ENCODE data around the gene GUCA2A. TPM values are rescaled to one million over a fixed set of nuclear protein-coding genes. Genes with fewer than 3 reads are reported as not detected.

Gene GUCA2A
- total RNA-seq, 1 donor from 2014 or later, result not detected

DNA sequence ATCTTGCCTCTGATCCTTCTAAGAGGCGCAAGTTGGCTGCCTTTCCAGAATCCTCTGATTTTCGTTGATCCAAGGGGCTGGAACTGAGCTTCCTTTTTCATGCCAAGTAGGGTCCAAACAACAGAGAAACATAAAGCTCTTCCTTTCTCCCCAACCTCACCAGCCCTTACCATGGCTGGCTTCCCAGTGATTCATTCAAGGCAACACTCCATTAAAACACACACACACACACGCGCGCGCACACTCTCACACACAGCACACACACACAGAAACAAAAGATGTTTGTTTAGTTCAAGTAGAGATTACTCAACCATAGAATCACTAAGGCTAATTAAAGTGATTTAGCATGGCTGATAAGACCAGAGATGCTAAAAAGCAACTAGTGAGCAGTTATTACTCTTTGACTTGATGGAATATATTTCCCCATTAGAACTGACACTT is 13.0 kb upstream of the GUCA2A start:
- Mint-ChIP-seq H3K9me3 (ENCODE audit: low read depth) (no peaks in the 10 kb centered on the region), H3K27ac (no peak overlapping the region), H3K36me3 (ENCODE audit: insufficient read depth) (peaks cover 2% of the 10 kb centered on the region), H3K4me3 (ENCODE audit: low read depth) (no peak overlapping the region), H3K4me1 (ENCODE audit: low read depth) (peaks cover 13% of the 10 kb centered on the region), H3K27me3 (no peaks in the 10 kb centered on the region)
- no peak for DNase-seq (ENCODE audit: low spot score, unreplicated experiment)
- TF ChIP-seq, protein P1, sequence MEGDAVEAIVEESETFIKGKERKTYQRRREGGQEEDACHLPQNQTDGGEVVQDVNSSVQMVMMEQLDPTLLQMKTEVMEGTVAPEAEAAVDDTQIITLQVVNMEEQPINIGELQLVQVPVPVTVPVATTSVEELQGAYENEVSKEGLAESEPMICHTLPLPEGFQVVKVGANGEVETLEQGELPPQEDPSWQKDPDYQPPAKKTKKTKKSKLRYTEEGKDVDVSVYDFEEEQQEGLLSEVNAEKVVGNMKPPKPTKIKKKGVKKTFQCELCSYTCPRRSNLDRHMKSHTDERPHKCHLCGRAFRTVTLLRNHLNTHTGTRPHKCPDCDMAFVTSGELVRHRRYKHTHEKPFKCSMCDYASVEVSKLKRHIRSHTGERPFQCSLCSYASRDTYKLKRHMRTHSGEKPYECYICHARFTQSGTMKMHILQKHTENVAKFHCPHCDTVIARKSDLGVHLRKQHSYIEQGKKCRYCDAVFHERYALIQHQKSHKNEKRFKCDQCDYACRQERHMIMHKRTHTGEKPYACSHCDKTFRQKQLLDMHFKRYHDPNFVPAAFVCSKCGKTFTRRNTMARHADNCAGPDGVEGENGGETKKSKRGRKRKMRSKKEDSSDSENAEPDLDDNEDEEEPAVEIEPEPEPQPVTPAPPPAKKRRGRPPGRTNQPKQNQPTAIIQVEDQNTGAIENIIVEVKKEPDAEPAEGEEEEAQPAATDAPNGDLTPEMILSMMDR (IDR thresholded peaks at IDR 0.05; ENCODE audit: unreplicated experiment), result no peak

DNA sequence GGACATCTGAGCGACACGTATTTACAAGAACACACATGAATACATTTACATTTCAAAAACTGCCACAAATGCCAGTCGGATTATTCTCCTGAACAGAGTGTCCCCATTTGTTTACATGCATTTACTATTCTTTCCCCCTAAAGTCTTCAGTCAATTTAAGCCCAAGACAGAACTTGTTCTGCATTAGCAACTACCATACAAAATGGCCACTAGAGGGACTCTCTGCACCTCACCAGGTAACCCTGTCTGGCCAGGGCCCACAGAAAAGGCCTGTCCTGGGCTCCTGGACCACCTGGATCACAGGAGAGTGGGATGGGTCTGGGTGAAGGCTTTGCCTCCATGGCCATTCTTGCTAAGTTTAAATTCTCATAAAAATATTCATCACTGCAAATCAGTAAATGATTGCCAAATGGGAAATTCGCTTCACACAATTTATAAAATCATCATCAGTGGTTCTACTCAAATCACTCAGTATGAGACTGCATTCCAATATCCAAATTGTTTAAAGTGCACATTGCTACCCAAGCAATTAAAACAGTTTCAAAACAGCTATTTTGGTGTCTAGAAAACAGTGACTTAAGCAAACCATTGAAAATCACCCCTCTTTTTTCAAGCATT is 12.5 kb upstream of the GUCA2A start:
- Mint-ChIP-seq H3K36me3 (ENCODE audit: insufficient read depth) (peaks cover 2% of the 10 kb centered on the region), H3K4me3 (ENCODE audit: low read depth) (no peak overlapping the region), H3K27ac (no peak overlapping the region), H3K9me3 (ENCODE audit: low read depth) (no peaks in the 10 kb centered on the region), H3K27me3 (no peaks in the 10 kb centered on the region), H3K4me1 (ENCODE audit: low read depth) (peaks cover 13% of the 10 kb centered on the region)
- TF ChIP-seq, protein P1 (IDR thresholded peaks at IDR 0.05; ENCODE audit: unreplicated experiment), result peak; percentile 89
- DNase-seq (ENCODE audit: low spot score, unreplicated experiment), result no peak

GRCh38 chr1:42175314-42176054 is 10.9 kb upstream of the GUCA2A start:
- H3K4me3 Mint-ChIP-seq (ENCODE audit: low read depth), result no peak overlapping the region
- H3K9me3 Mint-ChIP-seq (ENCODE audit: low read depth), result no peaks in the 10 kb centered on the region
- no peaks in the 10 kb centered on the region for H3K27me3 Mint-ChIP-seq
- H3K27ac Mint-ChIP-seq, result no peak overlapping the region
- no peak for DNase-seq (ENCODE audit: low spot score, unreplicated experiment)
- H3K36me3 Mint-ChIP-seq (ENCODE audit: insufficient read depth), result peaks cover 2% of the 10 kb centered on the region
- peaks cover 13% of the 10 kb centered on the region for H3K4me1 Mint-ChIP-seq (ENCODE audit: low read depth)
- TF ChIP-seq, protein P1 (IDR thresholded peaks at IDR 0.05; ENCODE audit: unreplicated experiment), result no peak

GRCh38 chr1:42173961-42174735 is 9.6 kb upstream of the GUCA2A start:
- Mint-ChIP-seq H3K4me1 (ENCODE audit: low read depth) (peaks cover 13% of the 10 kb centered on the region), H3K27ac (peak overlapping the region; percentile 12), H3K4me3 (ENCODE audit: low read depth) (no peak overlapping the region), H3K9me3 (ENCODE audit: low read depth) (no peaks in the 10 kb centered on the region), H3K36me3 (ENCODE audit: insufficient read depth) (peaks cover 2% of the 10 kb centered on the region), H3K27me3 (no peaks in the 10 kb centered on the region)
- no peak for DNase-seq (ENCODE audit: low spot score, unreplicated experiment)
- TF ChIP-seq, protein P1 (IDR thresholded peaks at IDR 0.05; ENCODE audit: unreplicated experiment), result no peak
